GM19193 (cell line): ENCODE results near the gene RAP1GAP2.

Source experiments
- POLR2A ChIP-seq: IDR thresholded peaks from 4 replicates; pipeline ENCODE4 v1.6.1; 2011; ENCODE audit not compliant: insufficient read depth, insufficient read length; ENCODE audit errors: extremely low read depth

Gene RAP1GAP2

GRCh38 chr17:2980904-2981246 is 184.6 kb downstream of the RAP1GAP2 start:
- TF ChIP-seq POLR2A, result no peak

- no peak for TF ChIP-seq POLR2A
Measured at GRCh38 chr17:2981325-2981724, 185.1 kb downstream of the RAP1GAP2 start.

GRCh38 chr17:2982854-2983253 is 186.6 kb downstream of the RAP1GAP2 start:
- no peak for TF ChIP-seq POLR2A

- no peak for TF ChIP-seq POLR2A
Measured at GRCh38 chr17:2983255-2983654, 187.0 kb downstream of the RAP1GAP2 start.

- TF ChIP-seq POLR2A, result no peak
Measured at GRCh38 chr17:2985318-2985717, 189.1 kb downstream of the RAP1GAP2 start.

GRCh38 chr17:2986925-2987324 is 190.7 kb downstream of the RAP1GAP2 start:
- no peak for TF ChIP-seq POLR2A

GRCh38 chr17:2989855-2990254 is 193.6 kb downstream of the RAP1GAP2 start:
- no peak for TF ChIP-seq POLR2A

- no peak for TF ChIP-seq POLR2A
Measured at GRCh38 chr17:2990396-2990795, 194.2 kb downstream of the RAP1GAP2 start.

- TF ChIP-seq POLR2A, result no peak
Measured at GRCh38 chr17:2994441-2994840, 198.2 kb downstream of the RAP1GAP2 start.

GRCh38 chr17:2995377-2995776 is 199.1 kb downstream of the RAP1GAP2 start:
- TF ChIP-seq POLR2A, result no peak

GRCh38 chr17:2995886-2996809 is 199.9 kb downstream of the RAP1GAP2 start:
- no peak for TF ChIP-seq POLR2A

- TF ChIP-seq POLR2A, result no peak
Measured at GRCh38 chr17:2996810-2997670, 200.8 kb downstream of the RAP1GAP2 start.

- peak; percentile 7 for TF ChIP-seq POLR2A
Measured at GRCh38 chr17:3002538-3003295, 206.5 kb downstream of the RAP1GAP2 start.

- no peak for TF ChIP-seq POLR2A
Measured at GRCh38 chr17:3003296-3004149, 207.3 kb downstream of the RAP1GAP2 start.
